Heart right ventricle (tissue), 16 donors: ENCODE measurements around the gene FBXL2. TPM values are rescaled to one million over a fixed set of nuclear protein-coding genes. Genes with fewer than 3 reads are reported as not detected.

ENCODE experiments used
- ATAC-seq, 8 donors: fragments of 200-7000 bp; cut with Tn5 transposase; one replicate each; pipeline ENCODE4 v1.9.1; 2020; ENCODE audit warnings: mild to moderate bottlenecking in 8 of 8, moderate library complexity in 8 of 8, moderate number of reproducible peaks in 1 of 8
- DNase-seq, 2 donors: peaks; one replicate each; pipeline ENCODE4 v3.0.0-alpha.2; 2020
- H3K27ac ChIP-seq, 10 donors: fragments of 200-600 bp; sonication (generic) in 2 of 10; one replicate each; pipeline versions ENCODE4 v1.5.0 to v1.8.0; 2020 to 2022; ENCODE audit warnings: mild to moderate bottlenecking in 3 of 10
- H3K27me3 ChIP-seq, 7 donors: fragments of 200-600 bp; one replicate each; pipeline ENCODE4 v1.8.0; 2021 to 2022; ENCODE audit warnings: mild to moderate bottlenecking in 2 of 7
- H3K36me3 ChIP-seq, 9 donors: fragments of 200-600 bp; sonication (generic) in 1 of 9; one replicate each; pipeline versions ENCODE4 v1.5.0 to v1.8.0; 2020 to 2022; ENCODE audit warnings: mild to moderate bottlenecking in 2 of 9
- H3K4me1 ChIP-seq, 9 donors: fragments of 200-600 bp; sonication (generic) in 1 of 9; one replicate each; pipeline versions ENCODE4 v1.5.0 to v1.8.0; 2020 to 2022; ENCODE audit warnings: mild to moderate bottlenecking in 4 of 9
- H3K4me3 ChIP-seq, 10 donors: fragments of 200-600 bp; sonication (generic) in 2 of 10; one replicate each; pipeline versions ENCODE4 v1.5.0 to v1.8.0; 2020 to 2022; ENCODE audit warnings: mild to moderate bottlenecking in 7 of 10, moderate library complexity in 2 of 10
- H3K9me3 ChIP-seq, 11 donors: fragments of 200-600 bp in 10 of 11; sonication (generic) in 2 of 11; one replicate each; pipeline versions ENCODE4 v1.5.0 to v1.8.0; 2013 to 2022; ENCODE audit warnings: mild to moderate bottlenecking in 2 of 11, control low read depth in 1 of 11, moderate library complexity in 1 of 11
- WGBS, 2 donors: extraction: QIAGEN DNeasy Blood & Tissue Kit; methylation state at CpG; one replicate each; pipeline ENCODE4 v1.1.7; 2013; ENCODE audit warnings: inconsistent platforms in 1 of 2; 5-methylcytosine and 5-hydroxymethylcytosine counted together
- intact Hi-C, 10 donors: fragments of 100-400 bp; cut with DNase I; formaldehyde crosslinking; loops; one replicate each; pipeline versions ENCODE4 v1.11.1 to v1.14.2; 2022
- polyA plus RNA-seq, 2 donors: library from polyadenylated mRNA; stranded (reverse); fragments of 200-250 nt; gene quantifications; one replicate each; pipeline ENCODE4 v1.2.3, GENCODE V29; 2013
- total RNA-seq, 10 donors: library from RNA; stranded (reverse); fragmentation: NEBNext Ultra II Directional in 3 of 10; extraction: Animal tissue kit (Norgen Biotek cat#: 25700) in 3 of 10; gene quantifications; one replicate each; pipeline versions ENCODE4 v1.2.1 to v1.2.4, GENCODE V29; 2021 to 2023
- TF ChIP-seq, protein P1 (sequence below), 9 donors: fragments of 200-600 bp; sonication (generic) in 2 of 9; IDR thresholded peaks; one replicate each; pipeline versions ENCODE4 v1.5.0 to v1.8.0; 2021 to 2022; ENCODE audit warnings: antibody characterized with exemption in 9 of 9, mild to moderate bottlenecking in 5 of 9, moderate library complexity in 1 of 9
- donor health status: Arrhythmogenic right ventricular cardiomyopathy.
- donor health status: ischemic (EF 13 %, LVEDD 7.1; RV severe dilation, severe dysfunction).
- donor health status: healthy with polysubstance abuse.
- donor health status: DM: no; HTN: yes; CAD: no.
- donor health status: DM: no; HTN: no; CAD: no.
- donor health status: ischemic (EF 25% LVEDD 6.9; RV normal size, moderate dysfunction).
- donor health status: ischemic (EF 25% LVEDD 5.7; RV mildly dilated, moderate dysfunction).
- donor health status: healthy.
- donor health status: DM: yes; HTN: yes; CAD: no.
- donor health status: Ischemic cardiomyopathy.
- donor health status: ischemic (EF 35%, LVEDD 5.7; RV mildly dilated, moderate dysfunction).
- donor health status: nonischemic (EF 11% LVEDD 7.7; RV severe dilation, severe dysfunction).
- donor health status: DM: yes; HTN: yes; CAD: no.
- donor health status: PGD.
- donor health status: ischemic (EF 29% LVEDD 5.4; RV normal size, mild dysfunction).
- donor health status: nonischemic (EF 23%, LVEDD 6.1; RV moderate dilation, normal function).

FBXL2 gene
- total and polyA plus RNA-seq, 12 donors, result 0.87 to 3.6 (median 2.0) TPM

DNA sequence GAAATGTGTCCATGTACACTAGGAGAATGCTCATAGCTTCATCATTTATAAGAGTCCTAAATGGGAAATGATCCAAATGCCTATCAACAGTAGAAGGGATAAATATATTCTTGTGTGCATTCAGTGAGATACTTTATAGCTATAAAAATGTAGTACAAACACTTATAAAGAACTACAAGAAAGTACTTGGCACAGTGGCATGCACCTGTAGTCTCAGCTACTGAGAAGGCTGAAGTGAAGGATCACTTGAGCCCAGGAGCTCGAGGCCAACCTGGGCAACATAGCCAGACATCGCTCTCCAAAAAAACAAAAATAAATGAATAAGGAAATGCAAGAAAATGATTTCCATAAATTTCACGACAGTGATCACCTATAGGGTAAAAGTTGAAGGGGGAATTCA is 3.6 kb upstream of the FBXL2 start:
- DNase-seq, result no peak
- no peak overlapping the region for H3K4me3 ChIP-seq
- intact Hi-C loops, result no loop called here
- peaks cover 0 to 8% (median 0%) of the 10 kb centered on the region in 11 donors for H3K9me3 ChIP-seq
- H3K27ac ChIP-seq, result no peak overlapping the region
- peaks cover 0 to 21% (median 0%) of the 10 kb centered on the region in 7 donors for H3K27me3 ChIP-seq
- H3K4me1 ChIP-seq, result peaks cover 0 to 18% (median 8%) of the 10 kb centered on the region in 9 donors
- TF ChIP-seq, protein P1, sequence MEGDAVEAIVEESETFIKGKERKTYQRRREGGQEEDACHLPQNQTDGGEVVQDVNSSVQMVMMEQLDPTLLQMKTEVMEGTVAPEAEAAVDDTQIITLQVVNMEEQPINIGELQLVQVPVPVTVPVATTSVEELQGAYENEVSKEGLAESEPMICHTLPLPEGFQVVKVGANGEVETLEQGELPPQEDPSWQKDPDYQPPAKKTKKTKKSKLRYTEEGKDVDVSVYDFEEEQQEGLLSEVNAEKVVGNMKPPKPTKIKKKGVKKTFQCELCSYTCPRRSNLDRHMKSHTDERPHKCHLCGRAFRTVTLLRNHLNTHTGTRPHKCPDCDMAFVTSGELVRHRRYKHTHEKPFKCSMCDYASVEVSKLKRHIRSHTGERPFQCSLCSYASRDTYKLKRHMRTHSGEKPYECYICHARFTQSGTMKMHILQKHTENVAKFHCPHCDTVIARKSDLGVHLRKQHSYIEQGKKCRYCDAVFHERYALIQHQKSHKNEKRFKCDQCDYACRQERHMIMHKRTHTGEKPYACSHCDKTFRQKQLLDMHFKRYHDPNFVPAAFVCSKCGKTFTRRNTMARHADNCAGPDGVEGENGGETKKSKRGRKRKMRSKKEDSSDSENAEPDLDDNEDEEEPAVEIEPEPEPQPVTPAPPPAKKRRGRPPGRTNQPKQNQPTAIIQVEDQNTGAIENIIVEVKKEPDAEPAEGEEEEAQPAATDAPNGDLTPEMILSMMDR (IDR thresholded peaks at IDR 0.05), result no peak
- no peaks in the 10 kb centered on the region for H3K36me3 ChIP-seq
- WGBS, 2 donors, result 87 to 88% methylated on average over 3 of the region's 3 CpGs
- no peak for ATAC-seq

DNA sequence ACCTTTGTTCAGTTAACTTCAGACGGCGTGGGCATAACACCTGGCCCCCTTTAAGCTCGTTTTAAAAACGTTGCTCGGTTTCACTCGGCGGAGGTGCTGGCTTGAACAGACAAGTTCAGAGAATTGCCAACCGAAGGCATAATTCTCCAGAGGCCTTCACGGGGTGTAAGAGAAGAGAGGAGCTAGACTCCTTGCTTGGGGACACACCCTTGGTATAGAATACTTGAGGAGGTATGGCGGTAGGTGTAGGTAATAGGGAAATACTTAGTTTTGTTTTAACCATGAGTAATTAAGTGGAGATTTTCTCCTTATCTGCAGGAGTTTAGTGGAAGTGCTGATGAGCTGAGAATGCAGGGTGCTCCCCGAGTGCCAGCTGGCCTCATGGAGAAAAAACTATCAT is 921 bp downstream of the FBXL2 start:
- ATAC-seq, result no peak
- intact Hi-C loops, result no loop called here
- peaks cover 0 to 21% (median 4%) of the 10 kb centered on the region in 7 donors for H3K27me3 ChIP-seq
- H3K36me3 ChIP-seq, result no peaks in the 10 kb centered on the region
- WGBS, 2 donors, result 13 to 15% methylated on average over 11 of the region's 11 CpGs
- DNase-seq, result no peak
- H3K4me3 ChIP-seq, result peak overlapping the region in 9 of 10 donors; percentile 68 to 89 (median 79)
- peak overlapping the region in 1 of 10 donors; percentile 39 for H3K27ac ChIP-seq
- TF ChIP-seq, protein P1 (IDR thresholded peaks at IDR 0.05), result no peak
- peaks cover 0 to 6% (median 0%) of the 10 kb centered on the region in 11 donors for H3K9me3 ChIP-seq
- H3K4me1 ChIP-seq, result peaks cover 0 to 19% (median 8%) of the 10 kb centered on the region in 9 donors

DNA sequence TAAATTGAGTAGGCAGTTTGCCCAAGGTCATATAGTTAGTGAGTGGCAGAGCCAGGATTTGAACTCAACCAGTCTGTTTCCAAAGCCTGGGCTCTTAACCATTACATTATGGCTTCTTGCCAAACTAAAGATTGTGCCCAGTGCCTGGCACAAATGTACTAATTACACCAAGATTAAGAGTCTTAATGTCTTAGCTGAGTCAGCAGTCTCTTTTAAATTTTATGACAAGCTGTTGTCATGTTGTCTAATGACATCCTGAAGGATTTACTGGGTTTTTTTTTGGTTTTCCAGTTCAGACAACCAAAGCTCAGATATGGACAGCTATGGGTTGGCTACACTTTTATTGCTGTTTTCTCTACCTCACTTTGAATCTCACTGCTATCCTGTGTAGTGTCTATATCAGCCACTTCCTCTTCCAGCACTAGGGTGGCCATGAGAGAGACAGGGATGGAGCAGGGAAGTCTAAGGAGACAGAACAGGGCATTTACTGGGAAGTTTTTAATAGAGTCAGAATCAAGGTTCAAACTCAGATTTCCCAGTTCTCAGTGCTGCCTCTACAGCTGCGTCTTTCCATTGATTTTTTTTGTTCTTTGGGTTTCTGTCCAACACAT is 10.5 kb downstream of the FBXL2 start:
- DNase-seq (no peak), ATAC-seq (no peak)
- H3K4me1 ChIP-seq, result no peaks in the 10 kb centered on the region
- intact Hi-C loops, result no loop called here
- H3K9me3 ChIP-seq, result peaks cover 0 to 56% (median 6%) of the 10 kb centered on the region in 11 donors
- H3K27ac ChIP-seq, result no peak overlapping the region
- H3K4me3 ChIP-seq, result no peak overlapping the region
- no peaks in the 10 kb centered on the region for H3K27me3 ChIP-seq
- H3K36me3 ChIP-seq, result no peaks in the 10 kb centered on the region
- TF ChIP-seq, protein P1 (IDR thresholded peaks at IDR 0.05), result no peak
- 93 to 94% methylated on average over 1 of the region's 1 CpG for WGBS, 2 donors

DNA sequence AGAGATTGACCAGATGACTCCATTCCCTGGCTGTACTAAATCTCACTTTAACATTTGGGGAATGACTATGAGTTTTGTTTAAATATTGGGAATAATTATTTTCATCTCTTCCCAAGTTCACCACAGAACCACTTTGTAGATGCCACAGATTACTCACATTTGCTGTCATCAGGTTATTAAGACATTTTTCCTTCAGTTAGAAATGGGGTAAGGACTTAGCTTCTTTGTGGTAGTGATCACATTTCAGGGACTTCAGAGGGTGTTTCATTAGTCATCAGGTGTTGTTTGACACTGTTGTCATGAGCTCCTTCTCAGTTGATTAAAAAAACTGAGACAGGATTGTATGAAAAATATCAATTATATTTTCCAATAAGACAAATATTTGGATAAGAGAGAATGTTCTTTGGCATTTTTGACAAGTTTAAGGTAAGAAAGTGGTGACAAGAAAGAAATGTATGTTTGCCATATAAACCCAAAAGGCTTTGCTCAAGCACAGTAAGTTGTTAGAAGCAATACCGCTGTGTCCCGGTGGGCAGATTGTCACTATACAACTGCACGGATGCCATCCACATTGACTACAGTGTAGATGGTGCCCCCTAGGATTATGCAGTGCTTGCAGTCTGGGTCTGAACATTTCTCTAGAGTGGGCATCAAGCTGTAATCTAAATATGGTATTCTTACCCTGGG is 22.3 kb downstream of the FBXL2 start:
- no peak overlapping the region for H3K4me3 ChIP-seq
- no peak for ATAC-seq

More for the DNA sequence above, 22.3 kb downstream of the FBXL2 start:
- DNase-seq, result no peak
- peaks cover 0 to 7% (median 0%) of the 10 kb centered on the region in 9 donors for H3K36me3 ChIP-seq
- peaks cover 0 to 5% (median 0%) of the 10 kb centered on the region in 11 donors for H3K9me3 ChIP-seq
- TF ChIP-seq, protein P1 (IDR thresholded peaks at IDR 0.05), result no peak
- H3K27me3 ChIP-seq, result no peaks in the 10 kb centered on the region
- H3K4me1 ChIP-seq, result peaks cover 0 to 6% (median 0%) of the 10 kb centered on the region in 9 donors
- H3K27ac ChIP-seq, result no peak overlapping the region
- WGBS, 2 donors, result 86 to 90% methylated on average over 3 of the region's 3 CpGs
- intact Hi-C loops, result no loop called here
